IMR-90 (cell line): ENCODE results near the gene INPP5B. TPM values are rescaled to one million over a fixed set of nuclear protein-coding genes. Genes with fewer than 3 reads are reported as not detected.

Experiments
- ATAC-seq: fragments of 200-7000 bp; cut with Tn5 transposase; 2 replicates; pipeline ENCODE4 v1.9.1; 2020; ENCODE audit warnings: low read depth, mild to moderate bottlenecking, moderate library complexity
- BruUV-seq: library from RNA; stranded (reverse); fragments of 400-500 nt; replicated peaks from 2 replicates; lab custom pipeline; 2021; lab: Mats Ljungman, UMichigan
- CTCF ChIA-PET: fragments of 300-600 bp; formaldehyde crosslinking; extraction: SDS; loops from one replicate; lab custom pipeline; 2021; ENCODE audit warnings: antibody characterized with exemption; lab: Yijun Ruan, JAX
- POLR2A ChIA-PET: fragments of 300-600 bp; sonication (Branson Sonifier 250); formaldehyde crosslinking; loops from one replicate; lab custom pipeline; 2022; ENCODE audit warnings: antibody characterized with exemption; ENCODE audit not compliant: unreplicated experiment; lab: Charles Lee
- DNase-seq: peaks from one replicate; pipeline ENCODE4 v3.0.0; 2013
- H2AFZ ChIP-seq: replicated peaks from 2 replicates; pipeline ENCODE3; 2013; ENCODE audit warnings: low read length, mild to moderate bottlenecking; ENCODE audit not compliant: poor library complexity
- H2AK5ac ChIP-seq: 2 replicates; pipeline ENCODE4 v1.6.1; 2013; ENCODE audit warnings: low read depth, low read length, inconsistent platforms
- H2AK9ac ChIP-seq: replicated peaks from 2 replicates; pipeline ENCODE3; 2013; ENCODE audit warnings: mild to moderate bottlenecking, low read depth, low read length, moderate library complexity; ENCODE audit not compliant: poor library complexity
- H2BK120ac ChIP-seq: 2 replicates; pipeline ENCODE4 v1.6.1; 2013; ENCODE audit warnings: low read depth, low read length, inconsistent platforms
- H2BK15ac ChIP-seq: 3 replicates; pipeline ENCODE4 v1.6.1; 2013; ENCODE audit warnings: low read depth, low read length, inconsistent platforms
- H2BK20ac ChIP-seq: 2 replicates; pipeline ENCODE4 v1.6.1; 2013; ENCODE audit warnings: low read depth, mild to moderate bottlenecking, inconsistent platforms, low read length, moderate library complexity
- H2BK5ac ChIP-seq: 2 replicates; pipeline ENCODE4 v1.6.1; 2013; ENCODE audit warnings: mild to moderate bottlenecking, low read depth, low read length, inconsistent platforms; ENCODE audit not compliant: poor library complexity, severe bottlenecking
- H3K14ac ChIP-seq: replicated peaks from 2 replicates; pipeline ENCODE4 v1.6.1; 2013; ENCODE audit warnings: low read depth, low read length, inconsistent platforms
- H3K18ac ChIP-seq: 2 replicates; pipeline ENCODE4 v1.6.1; 2013; ENCODE audit warnings: low read depth, low read length, control low read depth
- H3K23ac ChIP-seq: 2 replicates; pipeline ENCODE4 v1.6.1; 2013; ENCODE audit warnings: low read depth, low read length, inconsistent platforms
- H3K27ac ChIP-seq: 2 replicates; pipeline ENCODE4 v1.5.1; 2013; ENCODE audit warnings: mild to moderate bottlenecking, control low read depth, low read length; ENCODE audit not compliant: insufficient read depth
- H3K27me3 ChIP-seq: 2 replicates; pipeline ENCODE4 v1.6.1; 2013; ENCODE audit warnings: low read length; ENCODE audit not compliant: control insufficient read depth, insufficient read depth
- H3K36me3 ChIP-seq: 2 replicates; pipeline ENCODE4 v1.6.1; 2013; ENCODE audit warnings: low read length, mixed read lengths; ENCODE audit not compliant: control insufficient read depth, insufficient read depth
- H3K4ac ChIP-seq: 2 replicates; pipeline ENCODE4 v1.6.1; 2013; ENCODE audit warnings: low read depth, low read length, inconsistent platforms
- H3K4me1 ChIP-seq: 2 replicates; pipeline ENCODE4 v1.6.1; 2013; ENCODE audit warnings: low read length, mixed read lengths; ENCODE audit not compliant: control insufficient read depth, insufficient read depth
- H3K4me2 ChIP-seq: 2 replicates; pipeline ENCODE4 v1.6.1; 2013; ENCODE audit warnings: low read depth, mild to moderate bottlenecking, control low read depth, low read length, moderate library complexity
- H3K4me3 ChIP-seq: 2 replicates; pipeline ENCODE4 v1.5.1; 2013; ENCODE audit warnings: low read depth, mild to moderate bottlenecking, control low read depth, low read length, moderate library complexity; ENCODE audit not compliant: insufficient read depth
- H3K56ac ChIP-seq: 2 replicates; pipeline ENCODE4 v1.6.1; 2013; ENCODE audit warnings: low read length, inconsistent platforms; ENCODE audit not compliant: insufficient read depth; ENCODE audit errors: extremely low read depth
- H3K79me1 ChIP-seq, 2 experiments: 2 replicates each; pipeline ENCODE4 v1.6.1; 2013; ENCODE audit warnings: low read length in 2 of 2, inconsistent platforms in 1 of 2, low read depth in 1 of 2
- H3K9ac ChIP-seq: 2 replicates; pipeline ENCODE4 v1.6.1; 2013; ENCODE audit warnings: low read depth, low read length, control low read depth
- H3K9me1 ChIP-seq: 2 replicates; pipeline ENCODE4 v1.6.1; 2013; ENCODE audit warnings: low read length, inconsistent platforms; ENCODE audit not compliant: insufficient read depth
- H3K9me3 ChIP-seq: 2 replicates; pipeline ENCODE4 v1.6.1; 2013; ENCODE audit warnings: low read length; ENCODE audit not compliant: control insufficient read depth, insufficient read depth
- H4K20me1 ChIP-seq: 2 replicates; pipeline ENCODE4 v1.6.1; 2013; ENCODE audit warnings: low read length, inconsistent platforms; ENCODE audit not compliant: insufficient read depth
- H4K5ac ChIP-seq: 2 replicates; pipeline ENCODE4 v1.6.1; 2013; ENCODE audit warnings: mild to moderate bottlenecking, low read depth, low read length, control low read depth
- H4K8ac ChIP-seq, 2 experiments: 2 replicates each; pipeline ENCODE4 v1.6.1; 2013; ENCODE audit warnings: low read depth in 2 of 2, low read length in 2 of 2, control low read depth in 1 of 2, inconsistent platforms in 1 of 2
- H4K91ac ChIP-seq: 2 replicates; pipeline ENCODE4 v1.6.1; 2013; ENCODE audit warnings: low read depth, low read length, inconsistent platforms; ENCODE audit not compliant: insufficient read depth
- BHLHE40 ChIP-seq: fragments of 150-350 bp; IDR thresholded peaks from 2 replicates; pipeline ENCODE4 v1.6.1; 2016; ENCODE audit warnings: mild to moderate bottlenecking, low read depth, low read length
- CEBPB ChIP-seq: IDR thresholded peaks from 2 replicates; pipeline ENCODE4 v1.6.1; 2012; ENCODE audit warnings: low read depth, low read length, improper control_type of control experiment
- CHD1 ChIP-seq: IDR thresholded peaks from 2 replicates; pipeline ENCODE4 v1.6.1; 2012; ENCODE audit warnings: low read depth, low read length, improper control_type of control experiment
- FOS ChIP-seq: fragments of 150-350 bp; IDR thresholded peaks from 2 replicates; pipeline ENCODE4 v1.6.1; 2016; ENCODE audit warnings: low read depth, low read length
- MAFK ChIP-seq: IDR thresholded peaks from 2 replicates; pipeline ENCODE4 v1.6.1; 2012; ENCODE audit warnings: low read depth, low read length, improper control_type of control experiment
- MAZ ChIP-seq: IDR thresholded peaks from 2 replicates; pipeline ENCODE4 v1.6.1; 2012; ENCODE audit warnings: low read depth, mild to moderate bottlenecking, low read length, improper control_type of control experiment, moderate library complexity, borderline replicate concordance
- MXI1 ChIP-seq: IDR thresholded peaks from 2 replicates; pipeline ENCODE4 v1.6.1; 2012; ENCODE audit warnings: low read depth, mild to moderate bottlenecking, low read length, moderate library complexity, borderline replicate concordance
- NFE2L2 ChIP-seq: fragments of 150-350 bp; IDR thresholded peaks from 2 replicates; pipeline ENCODE4 v1.6.1; 2016; ENCODE audit warnings: low read depth, mild to moderate bottlenecking, low read length
- POLR2A ChIP-seq: IDR thresholded peaks from 2 replicates; pipeline ENCODE4 v1.6.1; 2012; ENCODE audit warnings: mild to moderate bottlenecking, low read depth, low read length
- RAD21 ChIP-seq: IDR thresholded peaks from 2 replicates; pipeline ENCODE4 v1.6.1; 2012; ENCODE audit warnings: low read length, improper control_type of control experiment
- RFX5 ChIP-seq: IDR thresholded peaks from 2 replicates; pipeline ENCODE4 v1.8.0; 2012; ENCODE audit warnings: low read depth, mild to moderate bottlenecking, low read length, moderate library complexity
- SMC3 ChIP-seq: fragments of 150-350 bp; IDR thresholded peaks from 2 replicates; pipeline ENCODE4 v1.6.1; 2016; ENCODE audit warnings: low read depth, mild to moderate bottlenecking, antibody characterized with exemption, low read length, moderate library complexity
- WGBS, 2 experiments: methylation state at CpG; one replicate each; pipeline versions ENCODE4 v1.1.5 to v1.1.7; 2013; ENCODE audit warnings: missing lambda C conversion rate in 2 of 2; ENCODE audit not compliant: insufficient read length in 1 of 2; ENCODE audit errors: extremely low coverage in 2 of 2; 5-methylcytosine and 5-hydroxymethylcytosine counted together
- dilution Hi-C: fragments of 300-500 bp; cut with HindIII; formaldehyde crosslinking; loops from one replicate; pipeline ENCODE4 v1.14.3; 2018; ENCODE audit warnings: low sequenced_read_pairs; ENCODE audit not compliant: unreplicated experiment
- in situ Hi-C: fragments of 300-500 bp; cut with MboI; formaldehyde crosslinking; loops from 3 replicates; pipeline ENCODE4 v1.14.3; 2019; ENCODE audit warnings: low sequenced_read_pairs, inconsistent platforms, mixed read lengths
- intact Hi-C: fragments of 100-400 bp; cut with micrococcal nuclease; formaldehyde crosslinking; loops from 2 replicates; pipeline ENCODE4 v1.10.0; 2022
- polyA plus RNA-seq, 3 experiments: library from polyadenylated mRNA; depleted of rRNA; stranded (reverse); fragments of >200 nt; gene quantifications; 2 replicates each; pipeline ENCODE4 v1.2.3, GENCODE V29; 2012; ENCODE audit warnings: low replicate concordance in 1 of 3
- total RNA-seq: library from RNA; depleted of rRNA; stranded (reverse); fragments of >200 nt; gene quantifications from 2 replicates; pipeline ENCODE4 v1.2.3, GENCODE V29; 2012
- TF ChIP-seq, protein P1 (sequence below): fragments of 150-350 bp; IDR thresholded peaks from 2 replicates; pipeline ENCODE4 v1.6.1; 2017; ENCODE audit warnings: mild to moderate bottlenecking, antibody characterized with exemption, low read length, low read depth
- TF ChIP-seq, protein P2 (sequence below): fragments of 150-350 bp; IDR thresholded peaks from 2 replicates; pipeline ENCODE4 v1.6.1; 2016; ENCODE audit warnings: low read depth, mild to moderate bottlenecking, low read length, moderate library complexity, borderline replicate concordance
- TF ChIP-seq, protein P3 (sequence below): conservative IDR thresholded peaks from 2 replicates; pipeline ENCODE4 v1.5.1; 2012; ENCODE audit warnings: mild to moderate bottlenecking, low read depth, low read length, improper control_type of control experiment

The INPP5B gene
- total and polyA plus RNA-seq, 2 of the 4 experiments (the other 2 are of a cell fraction), result 9.4 to 20.4 TPM

DNA sequence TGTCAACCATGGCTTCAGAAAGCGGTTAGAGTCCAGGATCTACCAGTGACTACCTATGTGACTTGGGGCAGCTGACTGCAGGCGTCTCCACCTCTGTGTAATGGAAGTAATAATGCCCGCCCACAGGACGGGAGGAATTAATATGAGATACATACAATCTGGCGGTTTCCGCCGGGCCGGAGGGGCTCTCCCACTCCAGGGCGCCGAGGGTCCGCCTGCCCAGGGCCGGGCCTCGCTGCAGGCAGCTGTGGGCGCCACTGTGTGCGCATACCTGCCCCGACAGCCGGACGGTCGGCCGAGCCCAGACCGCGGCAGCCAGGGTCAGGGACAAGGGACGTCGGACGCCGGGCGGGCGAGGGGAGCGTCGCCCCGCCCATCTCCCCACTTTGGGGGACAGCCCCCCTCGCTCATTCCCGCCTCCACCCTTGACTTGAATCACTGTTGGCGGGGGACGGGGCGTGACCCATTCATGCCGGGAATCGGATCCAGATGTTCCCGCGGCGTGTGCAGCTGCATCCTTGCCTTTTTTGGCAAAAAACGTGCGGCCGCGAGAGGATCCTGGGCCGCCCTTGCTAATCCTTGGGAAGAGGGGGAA, 49.0 kb upstream of the INPP5B start:
- Histone ChIP-seq H3K27me3 (no peaks in the 10 kb centered on the region), H3K9me3 (no peaks in the 10 kb centered on the region), H3K18ac (peak overlapping the region; percentile 68), H3K4me1 (peaks cover 29% of the 10 kb centered on the region), H3K79me1 (peaks cover 22 to 52% of the 10 kb centered on the region in 2 experiments; a peak in 3 of 4 replicates), H3K4me3 (peak overlapping the region; percentile 42), H3K4me2 (peak overlapping the region; percentile 48), H2BK120ac (peak overlapping the region; percentile 93), H4K20me1 (0 out of 2 replicates have a peak, but pooled peaks cover 3% of the 10 kb centered on the region), H4K5ac (peak overlapping the region; percentile 62; the same call in 1 of the 2 replicates), H3K9ac (peak overlapping the region; percentile 54), H2BK15ac (peak overlapping the region; percentile 94; the same call in 2 of the 3 replicates), H2BK20ac (peak overlapping the region; percentile 83), H3K23ac (peak overlapping the region; percentile 90), H3K27ac (peak overlapping the region; percentile 93), H2BK5ac (peak overlapping the region; percentile 87), H3K36me3 (peaks cover 31% of the 10 kb centered on the region), H3K4ac (peak overlapping the region; percentile 97), H3K9me1 (peaks cover 18% of the 10 kb centered on the region), H4K8ac (peak overlapping the region; percentile 91 to 94), H3K56ac (peak overlapping the region; percentile 87), H2AK5ac (peak overlapping the region; percentile 95), H2AK9ac (peak overlapping the region; percentile 98), H4K91ac (peak overlapping the region; percentile 97), H3K14ac (peak overlapping the region; percentile 95), H2AFZ (peak overlapping the region; percentile 96)
- peak; percentile 89 for DNase-seq
- peak; percentile 69 for ATAC-seq
- in situ Hi-C loops (no loop called here), dilution Hi-C loops (no loop called here), intact Hi-C loops (no loop called here)
- ChIA-PET CTCF (no interaction called here), POLR2A (interaction anchor here (0.6 to 1.6 kb wide), 2 partner anchors 51 to 376 kb away, joined by 3 to 4 read pairs; partner anchors contain the start of gene POU3F1)
- BruUV-seq, result no TSS peak
- WGBS, 2 experiments, result 0% methylated on average over 7 of the region's 46 CpGs; no CpG with 5 or more reads in 1 of the 2 experiments
- no peak for TF ChIP-seq CHD1
- TF ChIP-seq RAD21, result no peak
- TF ChIP-seq, protein P1, sequence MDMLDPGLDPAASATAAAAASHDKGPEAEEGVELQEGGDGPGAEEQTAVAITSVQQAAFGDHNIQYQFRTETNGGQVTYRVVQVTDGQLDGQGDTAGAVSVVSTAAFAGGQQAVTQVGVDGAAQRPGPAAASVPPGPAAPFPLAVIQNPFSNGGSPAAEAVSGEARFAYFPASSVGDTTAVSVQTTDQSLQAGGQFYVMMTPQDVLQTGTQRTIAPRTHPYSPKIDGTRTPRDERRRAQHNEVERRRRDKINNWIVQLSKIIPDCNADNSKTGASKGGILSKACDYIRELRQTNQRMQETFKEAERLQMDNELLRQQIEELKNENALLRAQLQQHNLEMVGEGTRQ, result no peak
- TF ChIP-seq, protein P2, sequence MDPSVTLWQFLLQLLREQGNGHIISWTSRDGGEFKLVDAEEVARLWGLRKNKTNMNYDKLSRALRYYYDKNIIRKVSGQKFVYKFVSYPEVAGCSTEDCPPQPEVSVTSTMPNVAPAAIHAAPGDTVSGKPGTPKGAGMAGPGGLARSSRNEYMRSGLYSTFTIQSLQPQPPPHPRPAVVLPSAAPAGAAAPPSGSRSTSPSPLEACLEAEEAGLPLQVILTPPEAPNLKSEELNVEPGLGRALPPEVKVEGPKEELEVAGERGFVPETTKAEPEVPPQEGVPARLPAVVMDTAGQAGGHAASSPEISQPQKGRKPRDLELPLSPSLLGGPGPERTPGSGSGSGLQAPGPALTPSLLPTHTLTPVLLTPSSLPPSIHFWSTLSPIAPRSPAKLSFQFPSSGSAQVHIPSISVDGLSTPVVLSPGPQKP, result no peak
- no peak for TF ChIP-seq RFX5
- TF ChIP-seq POLR2A, result no peak
- 0 out of 2 replicates have a peak, but pooled peaks have one; percentile 8 for TF ChIP-seq SMC3
- no peak for TF ChIP-seq CEBPB
- peak; percentile 56; the same call in 1 of the 2 replicates for TF ChIP-seq MXI1
- TF ChIP-seq, protein P3, sequence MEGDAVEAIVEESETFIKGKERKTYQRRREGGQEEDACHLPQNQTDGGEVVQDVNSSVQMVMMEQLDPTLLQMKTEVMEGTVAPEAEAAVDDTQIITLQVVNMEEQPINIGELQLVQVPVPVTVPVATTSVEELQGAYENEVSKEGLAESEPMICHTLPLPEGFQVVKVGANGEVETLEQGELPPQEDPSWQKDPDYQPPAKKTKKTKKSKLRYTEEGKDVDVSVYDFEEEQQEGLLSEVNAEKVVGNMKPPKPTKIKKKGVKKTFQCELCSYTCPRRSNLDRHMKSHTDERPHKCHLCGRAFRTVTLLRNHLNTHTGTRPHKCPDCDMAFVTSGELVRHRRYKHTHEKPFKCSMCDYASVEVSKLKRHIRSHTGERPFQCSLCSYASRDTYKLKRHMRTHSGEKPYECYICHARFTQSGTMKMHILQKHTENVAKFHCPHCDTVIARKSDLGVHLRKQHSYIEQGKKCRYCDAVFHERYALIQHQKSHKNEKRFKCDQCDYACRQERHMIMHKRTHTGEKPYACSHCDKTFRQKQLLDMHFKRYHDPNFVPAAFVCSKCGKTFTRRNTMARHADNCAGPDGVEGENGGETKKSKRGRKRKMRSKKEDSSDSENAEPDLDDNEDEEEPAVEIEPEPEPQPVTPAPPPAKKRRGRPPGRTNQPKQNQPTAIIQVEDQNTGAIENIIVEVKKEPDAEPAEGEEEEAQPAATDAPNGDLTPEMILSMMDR, result no peak
- peak; percentile 71; the same call in 1 of the 2 replicates for TF ChIP-seq MAZ
- TF ChIP-seq BHLHE40, result peak; percentile 85
- TF ChIP-seq NFE2L2, result no peak
- TF ChIP-seq FOS, result peak; percentile 32; the same call in 1 of the 2 replicates
- TF ChIP-seq MAFK, result no peak
